ENCODE measurements around the gene HEG1.

The HEG1 gene

DNA sequence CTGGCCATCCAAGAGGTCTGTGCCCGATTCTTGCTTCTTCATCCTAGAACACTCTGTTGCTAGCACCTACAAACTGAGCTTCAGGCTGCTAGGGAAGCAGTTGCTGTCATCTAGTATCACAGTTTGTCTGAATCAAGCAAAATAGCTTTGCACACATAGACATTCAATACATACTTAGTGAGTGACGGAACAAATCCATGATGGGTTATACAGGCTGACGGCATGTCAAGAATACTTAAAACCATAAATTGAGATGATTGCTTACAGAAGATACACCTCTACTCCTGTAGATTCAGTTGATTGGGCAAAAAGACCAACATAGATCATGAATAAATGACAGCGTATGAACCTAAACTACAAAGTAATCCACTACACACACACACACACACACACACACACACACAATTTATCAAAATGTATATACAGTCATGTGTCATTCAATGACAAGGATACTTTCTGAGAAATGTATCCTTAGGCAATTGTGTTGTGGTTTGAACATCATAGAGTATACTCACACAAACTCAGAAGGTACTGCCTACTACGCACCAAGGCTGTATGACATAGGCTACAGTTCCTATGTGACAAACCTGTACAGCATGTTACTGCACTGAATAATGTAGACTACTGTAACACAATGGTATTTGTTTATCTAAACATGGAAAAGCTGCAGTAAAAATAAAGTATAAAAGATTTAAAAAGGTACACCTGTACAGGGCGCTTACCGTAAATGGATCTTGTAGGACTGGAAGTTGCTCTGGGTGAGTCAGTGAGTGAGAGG lies 14.4 kb upstream of the HEG1 start:
- no peak for DNase-seq

DNA sequence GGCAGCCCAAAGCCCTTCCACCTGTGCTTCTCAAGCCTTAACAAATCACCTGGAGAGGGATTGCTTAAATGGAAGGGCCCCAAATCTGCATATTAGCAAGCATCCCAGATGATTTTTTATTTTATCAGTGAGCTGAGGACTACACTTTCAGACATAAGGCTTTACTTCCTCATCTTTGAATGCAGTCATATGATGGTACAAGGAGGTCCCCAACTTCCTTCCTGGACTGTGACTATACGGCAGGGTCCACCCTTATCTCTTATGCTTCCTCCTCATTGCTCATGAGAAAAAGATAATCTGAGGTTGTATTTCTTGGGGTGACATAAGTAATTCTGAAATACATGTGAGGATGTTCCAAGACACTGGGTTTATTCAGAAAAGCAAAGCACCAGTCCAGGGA lies 13.7 kb upstream of the HEG1 start:
- DNase-seq, result no peak

DNA sequence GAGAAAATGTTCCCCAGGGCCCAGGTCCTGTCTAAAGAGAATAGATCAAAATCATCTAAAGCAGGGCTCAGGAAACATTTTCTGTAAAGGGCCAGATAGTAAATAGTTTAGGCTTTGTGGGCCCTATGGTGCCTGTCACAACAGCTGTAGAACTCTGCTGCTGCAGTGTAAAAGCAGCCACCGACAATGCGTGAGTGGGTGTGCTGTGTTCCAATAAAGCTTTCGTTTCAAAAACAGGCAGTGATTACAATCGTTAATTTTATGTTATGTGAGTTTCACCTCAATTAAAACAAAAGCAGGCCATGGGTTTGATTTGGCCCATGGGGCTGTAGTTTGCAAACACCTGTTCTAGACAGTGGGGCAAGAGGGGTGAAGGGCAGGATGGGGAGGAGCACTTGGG lies 12.5 kb upstream of the HEG1 start:
- no peak for DNase-seq

DNA sequence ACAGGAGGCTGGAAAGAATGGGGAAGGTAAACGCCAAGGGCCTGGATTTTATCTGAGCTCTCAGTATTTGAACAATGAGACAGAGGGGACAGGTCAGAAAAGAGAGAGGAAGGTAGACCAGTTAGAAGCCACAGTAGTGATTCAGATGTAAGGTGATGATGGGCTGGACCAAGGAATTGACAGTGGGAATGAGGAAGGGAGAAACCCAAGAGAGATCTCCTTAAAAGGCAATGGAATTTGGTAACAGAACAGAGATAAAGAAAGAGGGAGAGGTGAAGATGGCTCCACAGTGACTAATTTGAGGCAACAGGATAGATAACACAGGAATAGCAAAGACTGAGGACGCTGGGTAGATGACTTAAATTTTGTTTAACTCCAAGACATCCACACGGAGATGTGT lies 11.4 kb upstream of the HEG1 start:
- no peak for DNase-seq

DNA sequence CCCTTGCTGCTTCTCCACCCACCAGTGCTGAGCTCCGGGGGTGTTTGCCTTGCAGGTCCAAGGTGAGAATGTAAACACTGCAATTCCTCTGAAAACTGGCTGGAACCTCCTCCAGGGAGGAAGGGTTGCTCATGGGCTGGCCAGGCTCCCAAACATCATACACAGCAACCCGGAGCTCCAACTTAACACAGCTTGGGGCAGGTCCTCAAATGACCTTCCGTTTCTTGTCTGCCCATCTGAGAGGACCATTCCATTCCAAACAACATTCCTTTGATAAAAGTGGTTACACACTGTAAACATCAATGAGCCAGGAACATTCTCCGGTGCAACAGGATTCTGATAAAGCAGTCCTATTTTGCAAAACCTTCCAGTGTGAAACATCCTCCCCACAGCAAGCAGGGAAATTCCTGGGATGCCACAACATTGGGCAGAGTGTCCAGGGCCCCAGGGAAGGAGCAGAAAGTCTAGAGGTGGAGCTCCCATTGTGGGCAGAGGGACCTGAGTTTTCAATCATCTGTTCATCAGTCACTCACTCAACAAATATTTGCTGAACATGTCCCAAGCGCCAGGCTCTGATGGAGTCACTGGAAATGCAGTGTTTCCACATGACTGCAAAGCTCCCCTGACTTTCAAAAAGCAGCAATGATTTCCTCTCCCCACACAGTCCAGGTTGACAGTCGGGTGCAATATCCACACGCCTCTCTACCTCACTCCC lies 7.3 kb upstream of the HEG1 start:
- no peak for DNase-seq

DNA sequence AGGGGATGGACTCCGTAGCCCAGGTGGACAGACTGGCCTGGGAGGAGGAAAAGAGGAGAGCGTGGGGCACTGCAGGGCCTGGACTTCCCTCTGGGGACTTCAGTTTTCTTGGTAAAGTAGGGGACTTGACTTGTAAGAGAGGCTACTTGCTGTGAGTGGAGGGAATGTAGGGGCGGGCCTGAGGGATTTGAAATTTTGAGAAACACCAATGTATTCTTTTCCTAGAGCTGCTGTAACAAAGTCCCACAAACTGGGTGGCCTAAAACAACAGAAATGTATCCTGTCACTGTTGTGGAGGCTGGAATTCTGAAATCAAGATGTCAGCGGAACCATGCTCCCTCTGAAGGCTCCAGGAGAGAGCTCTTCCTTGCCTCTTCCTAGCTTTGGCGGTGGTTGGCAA lies 5.8 kb upstream of the HEG1 start:
- no peak for DNase-seq

DNA sequence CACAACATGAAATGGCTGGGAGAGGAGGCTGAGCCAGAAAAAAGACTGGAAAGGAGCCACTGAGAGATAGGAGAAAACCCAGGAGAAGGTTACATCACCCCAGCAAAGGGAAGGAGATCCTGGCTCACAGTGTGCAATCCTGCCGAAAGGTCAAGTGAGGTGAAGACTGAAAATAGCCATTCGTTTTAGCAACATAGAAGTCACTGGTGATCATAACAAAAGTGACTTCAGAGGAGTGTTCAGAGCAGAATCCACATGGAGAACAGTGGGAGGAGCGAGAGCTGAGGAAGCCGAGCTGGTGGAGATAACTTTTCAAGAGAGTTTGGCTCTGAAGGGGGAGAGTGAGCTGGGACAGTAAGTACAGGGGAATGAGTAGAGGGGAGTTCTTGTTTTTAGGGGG lies 5.4 kb upstream of the HEG1 start:
- DNase-seq, result no peak

DNA sequence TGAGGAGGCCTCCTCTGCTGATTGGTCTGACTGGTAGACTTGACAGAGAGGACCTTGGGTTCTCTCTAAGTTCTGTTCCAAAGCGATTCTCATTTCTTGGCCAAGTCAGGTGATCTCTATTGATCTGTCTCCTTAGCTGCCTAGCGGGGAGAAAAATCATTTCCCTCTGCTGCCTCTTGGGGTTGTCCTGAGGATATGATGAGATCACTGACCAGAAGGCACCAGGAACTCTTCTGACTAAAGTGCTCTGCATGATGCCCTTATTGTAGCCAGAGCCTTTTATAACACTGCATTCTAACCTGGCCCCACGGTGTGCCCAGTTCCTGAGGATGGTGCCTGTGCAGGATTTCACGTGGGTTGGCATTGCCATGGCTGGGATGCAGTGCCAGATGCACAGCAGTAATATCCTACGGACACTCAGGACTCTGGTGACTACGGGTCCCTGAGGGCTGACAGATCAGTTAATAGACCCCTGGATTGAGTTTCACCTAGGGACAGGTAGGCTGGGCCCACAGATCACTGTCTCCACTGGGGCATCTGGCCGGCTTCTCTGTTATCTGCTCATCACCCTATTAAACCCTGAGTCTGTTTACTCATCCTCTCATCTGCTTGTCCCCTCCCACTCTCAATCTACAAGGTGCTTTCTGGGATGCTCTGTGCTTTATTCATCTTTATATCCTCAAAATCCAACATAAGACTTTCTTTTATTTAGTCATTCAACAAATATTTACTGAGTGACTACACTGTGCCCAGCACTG lies 3.9 kb upstream of the HEG1 start:
- DNase-seq, result no peak

DNA sequence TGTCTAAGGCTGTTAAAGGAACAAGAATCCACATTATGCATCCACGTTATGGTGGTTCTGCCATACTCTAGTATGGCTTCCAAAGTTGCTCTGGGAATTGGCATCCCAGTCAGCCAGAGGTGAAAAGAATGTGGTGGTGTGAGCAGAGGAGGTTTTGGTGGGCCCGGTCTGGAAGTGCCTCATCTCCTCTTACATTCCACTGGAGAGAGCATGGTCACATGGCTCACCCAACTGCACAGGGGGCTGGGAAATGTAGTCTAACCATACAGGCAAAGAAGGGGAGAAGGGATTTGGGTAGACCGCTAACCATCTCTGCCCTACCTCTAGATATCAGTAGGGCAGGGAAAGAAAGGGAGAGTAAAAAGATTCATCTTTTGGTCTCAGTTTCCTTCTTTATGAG lies 3.2 kb upstream of the HEG1 start:
- DNase-seq, result no peak

DNA sequence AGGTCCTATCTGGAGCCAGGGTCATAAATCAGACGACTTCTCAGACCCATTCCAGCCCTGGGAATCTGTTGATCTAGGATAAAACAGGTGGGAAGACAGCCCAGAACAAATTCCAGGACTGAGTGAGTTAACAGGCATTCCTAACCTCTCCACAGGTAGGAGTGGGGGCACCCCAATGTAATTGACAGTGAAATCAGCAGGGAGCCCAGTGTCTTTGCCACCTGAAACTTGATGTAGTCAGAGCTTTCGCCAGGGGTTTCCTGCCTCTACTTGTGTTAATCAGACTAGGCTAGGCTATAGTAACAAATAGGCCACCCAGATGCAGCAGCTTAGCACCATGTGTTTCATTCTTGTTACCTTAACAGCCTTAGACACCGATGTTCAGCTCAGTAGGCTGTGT lies 2.7 kb upstream of the HEG1 start:
- DNase-seq, result no peak

DNA sequence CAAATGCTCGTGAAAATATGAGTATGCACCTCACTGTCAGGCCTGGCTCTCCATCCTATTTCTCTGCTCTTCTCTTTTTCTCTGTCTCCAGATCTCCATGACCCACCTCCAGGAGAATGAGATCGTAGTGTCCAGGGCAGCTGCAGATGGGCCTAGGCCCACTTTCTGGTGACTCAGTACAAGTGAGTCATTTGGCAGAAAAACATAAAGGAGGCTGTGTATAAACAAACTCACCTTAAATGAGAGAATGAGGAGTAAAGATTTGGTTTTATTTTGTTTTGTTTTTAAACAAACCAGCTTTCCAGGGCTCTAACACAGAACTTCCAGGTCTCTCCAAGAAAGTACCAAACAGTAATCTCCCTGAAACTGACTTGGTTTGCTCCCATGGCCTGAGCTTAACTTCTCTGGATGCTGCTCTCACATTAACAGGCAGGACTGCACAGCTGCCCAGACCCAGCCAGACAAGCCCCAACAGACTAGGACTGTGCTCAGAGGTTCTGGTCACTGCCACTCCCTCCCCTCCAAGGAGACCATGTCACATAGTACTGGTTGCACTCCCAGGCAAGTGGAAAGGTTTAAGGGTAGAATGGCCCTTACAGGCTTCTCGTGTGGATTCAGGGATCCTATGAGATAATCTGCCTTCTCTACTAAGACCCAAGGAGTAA lies 1.5 kb upstream of the HEG1 start:
- no peak for DNase-seq

DNA sequence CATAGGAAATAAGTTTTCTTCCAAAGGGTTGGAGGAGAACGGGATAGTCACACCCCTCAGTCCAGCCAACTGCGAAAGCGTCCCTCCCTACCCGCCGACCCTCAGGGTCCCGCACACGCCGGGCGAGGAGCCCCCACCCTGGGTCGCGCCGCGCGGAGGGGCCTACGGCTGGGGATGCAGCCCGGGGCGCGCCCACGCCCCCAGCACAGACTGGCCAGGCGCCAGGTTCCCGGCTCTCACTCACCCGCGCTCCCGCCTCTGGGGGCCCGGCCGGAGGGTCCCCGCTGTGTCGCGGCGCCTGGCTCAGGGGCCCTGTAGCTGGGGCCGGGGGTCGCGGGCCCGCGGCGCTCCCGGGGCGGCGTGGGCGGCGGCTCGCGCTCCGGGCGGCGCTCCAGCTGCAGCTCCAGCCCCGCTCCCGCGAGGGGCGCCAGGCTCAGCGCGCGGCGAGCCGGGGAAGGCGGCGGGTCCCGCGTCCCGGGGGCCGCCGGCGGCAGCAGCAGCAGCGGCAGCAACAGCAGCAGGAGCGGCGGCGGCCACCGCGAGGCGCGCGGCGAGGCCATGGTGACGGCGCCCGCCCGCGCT lies 375 bp downstream of the HEG1 start:
- peak; percentile 20 to 36 for DNase-seq

DNA sequence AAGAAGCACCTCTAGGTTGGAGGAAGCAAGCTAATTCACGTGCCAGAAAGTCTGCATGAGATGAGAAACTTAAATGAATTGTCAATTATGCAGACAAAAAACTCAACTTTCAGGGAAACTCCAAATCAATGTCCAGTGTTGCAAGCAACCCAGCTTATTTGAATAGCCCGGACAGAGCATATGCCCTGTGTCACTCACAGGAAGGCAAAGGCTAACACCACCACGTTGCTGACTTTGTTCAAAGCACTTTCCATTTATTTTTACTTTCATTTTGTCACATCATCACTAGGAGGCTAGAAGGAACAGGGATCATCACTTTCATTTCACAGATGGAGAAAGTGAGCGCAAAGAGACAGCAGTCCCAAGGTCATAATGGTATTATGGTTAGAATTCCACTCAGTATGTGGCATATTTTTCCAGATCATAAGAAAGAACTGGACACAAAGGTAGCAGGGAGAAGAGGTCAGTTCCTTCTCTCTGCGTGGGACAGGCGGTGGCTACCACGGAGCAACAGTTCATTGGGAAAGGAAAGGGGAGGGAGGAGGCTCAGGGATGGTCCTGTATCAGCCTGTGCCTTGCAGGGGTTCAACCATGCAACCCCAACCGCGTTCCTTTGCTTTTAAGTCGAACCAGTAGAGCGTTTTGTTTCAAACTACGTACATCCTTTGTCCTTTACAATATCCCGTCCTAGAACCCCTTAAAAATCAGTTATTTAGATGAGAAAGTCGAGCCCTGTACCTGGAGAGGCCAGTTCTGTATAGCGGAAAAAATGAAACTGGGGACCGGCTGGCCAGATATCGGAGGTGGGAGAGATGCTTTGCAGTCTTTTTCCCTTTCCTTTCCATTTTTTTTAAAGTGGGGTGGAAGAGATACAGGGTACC lies 1.1 kb downstream of the HEG1 start:
- DNase-seq, result peak in 1 of 2 donors; percentile 25

DNA sequence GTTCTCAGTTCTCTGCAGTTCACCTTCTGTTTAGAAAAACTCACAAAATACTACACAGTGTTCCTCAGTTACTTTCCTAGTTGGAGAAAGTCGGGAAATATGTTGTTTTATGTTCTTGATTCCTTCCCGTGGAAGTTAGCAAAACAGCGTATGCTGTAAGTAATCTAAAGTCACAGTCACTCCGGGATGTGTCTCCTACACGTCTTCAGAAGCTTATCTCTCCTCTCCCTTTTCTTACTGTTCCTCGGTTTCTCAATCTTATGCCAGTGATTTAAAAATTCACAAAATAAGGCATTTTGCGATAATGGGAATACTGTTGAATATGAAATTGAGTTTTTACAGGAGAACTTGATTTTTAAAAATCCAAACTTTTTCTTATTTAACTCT lies 1.7 kb downstream of the HEG1 start:
- DNase-seq, result no peak

DNA sequence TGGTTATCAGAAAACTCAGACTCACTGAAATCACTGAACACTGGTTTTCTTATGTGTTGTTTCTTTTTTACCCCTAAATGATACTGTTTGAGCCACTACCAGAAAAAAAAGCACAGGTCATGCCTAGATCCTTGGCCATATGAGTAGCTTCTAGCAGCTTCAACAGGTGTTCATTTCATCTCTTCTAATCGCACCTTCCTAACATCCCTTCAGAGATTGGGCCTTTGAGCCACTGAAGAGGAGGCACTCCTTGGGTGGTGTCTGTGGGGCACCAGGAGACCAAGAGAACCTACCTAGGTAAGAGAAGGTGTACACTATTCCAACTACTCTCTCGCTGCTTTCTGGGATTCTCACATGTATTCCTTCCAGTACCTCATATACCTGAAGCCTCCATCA lies 2.5 kb downstream of the HEG1 start:
- DNase-seq, result no peak

DNA sequence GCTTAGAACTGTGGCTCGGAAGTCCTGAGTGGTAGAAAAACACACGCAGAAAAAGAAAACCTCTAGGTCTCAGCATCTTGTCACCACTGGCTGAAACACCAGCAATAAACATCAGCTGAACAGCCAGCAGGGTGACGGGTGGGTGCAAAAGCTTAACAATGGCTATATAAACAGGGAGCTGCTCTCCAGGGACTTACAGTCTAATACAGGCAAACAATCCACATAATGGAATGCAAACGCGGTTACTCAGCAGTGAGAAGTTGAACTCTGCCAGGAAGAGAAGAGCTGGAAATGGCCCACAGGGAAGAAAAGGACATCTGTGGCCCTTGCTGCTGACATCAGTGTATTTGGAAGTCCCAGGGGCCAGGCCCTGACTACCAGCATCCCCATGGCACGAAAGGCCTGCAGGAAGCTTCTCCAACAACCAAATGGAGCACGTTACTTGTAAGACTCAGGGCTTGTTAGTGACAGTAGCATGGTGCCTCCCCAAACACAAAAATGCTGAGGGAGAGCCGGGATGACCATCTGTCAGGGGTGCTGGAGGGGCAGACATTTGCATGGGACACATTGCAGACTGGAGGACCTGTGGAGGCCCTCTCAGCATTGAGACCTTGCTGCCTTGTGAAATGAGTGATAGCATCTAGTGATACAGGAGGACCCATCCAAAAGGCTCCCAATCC lies 3.0 kb downstream of the HEG1 start:
- no peak for DNase-seq

DNA sequence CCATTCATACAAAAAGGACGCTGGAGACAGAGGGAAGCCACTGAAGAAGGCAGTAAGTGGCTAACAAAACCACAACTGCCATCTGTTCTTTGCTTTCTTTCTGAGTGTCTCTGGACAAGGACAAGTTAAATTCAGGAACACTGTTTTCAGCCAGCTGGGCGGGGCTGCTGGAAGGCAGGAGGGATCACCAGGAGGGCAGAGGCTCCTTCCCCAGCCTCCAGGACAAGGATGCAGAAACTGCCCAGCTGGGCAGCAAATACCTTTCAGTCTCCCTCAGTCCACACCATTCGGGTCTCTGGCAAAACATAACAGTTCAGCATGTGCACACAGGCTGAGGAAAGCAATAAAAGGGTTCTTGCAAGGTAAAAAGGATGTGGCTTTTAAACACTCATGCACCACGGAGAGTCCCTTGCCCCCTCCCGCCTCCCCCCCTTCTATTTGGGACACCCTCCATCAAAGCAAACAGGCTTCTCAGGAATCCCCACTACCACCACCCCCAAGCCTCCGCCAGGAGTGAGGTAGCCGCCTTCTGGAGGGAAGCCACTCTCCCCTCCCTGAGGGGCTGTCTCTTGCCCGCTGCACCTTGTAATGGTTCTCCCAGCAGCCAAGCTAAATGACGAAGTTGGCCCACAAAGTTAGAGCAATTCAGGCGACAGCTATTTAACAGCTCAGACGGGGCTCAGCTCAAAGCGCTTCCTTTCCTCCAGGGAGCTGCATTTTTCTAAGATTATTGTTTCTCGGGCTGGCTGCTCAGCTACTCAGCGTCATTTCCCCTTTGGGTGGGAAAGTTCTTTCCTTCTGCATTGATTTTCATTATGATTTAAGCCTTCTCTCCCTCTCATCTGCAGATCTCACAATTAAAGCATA lies 3.8 kb downstream of the HEG1 start:
- DNase-seq, result peak; percentile 71 to 79

DNA sequence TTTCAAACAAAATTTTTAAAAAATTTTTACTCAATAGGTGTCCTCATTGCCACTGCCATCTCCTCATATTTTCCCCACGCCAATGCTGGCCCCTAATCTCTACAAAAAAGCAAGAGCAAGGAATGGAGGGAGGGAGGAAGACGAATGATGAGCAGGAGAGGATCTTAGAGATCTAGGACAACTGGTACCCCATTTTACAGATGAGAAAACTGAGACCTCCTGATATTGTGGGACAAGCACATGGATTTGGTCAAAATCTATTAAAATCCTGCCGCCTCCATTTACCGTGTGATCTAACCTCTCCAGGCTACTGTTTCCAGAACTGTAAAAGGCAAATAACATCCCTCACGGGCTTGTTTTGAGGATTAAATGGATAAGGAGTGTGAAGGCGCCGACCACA lies 4.6 kb downstream of the HEG1 start:
- no peak for DNase-seq

DNA sequence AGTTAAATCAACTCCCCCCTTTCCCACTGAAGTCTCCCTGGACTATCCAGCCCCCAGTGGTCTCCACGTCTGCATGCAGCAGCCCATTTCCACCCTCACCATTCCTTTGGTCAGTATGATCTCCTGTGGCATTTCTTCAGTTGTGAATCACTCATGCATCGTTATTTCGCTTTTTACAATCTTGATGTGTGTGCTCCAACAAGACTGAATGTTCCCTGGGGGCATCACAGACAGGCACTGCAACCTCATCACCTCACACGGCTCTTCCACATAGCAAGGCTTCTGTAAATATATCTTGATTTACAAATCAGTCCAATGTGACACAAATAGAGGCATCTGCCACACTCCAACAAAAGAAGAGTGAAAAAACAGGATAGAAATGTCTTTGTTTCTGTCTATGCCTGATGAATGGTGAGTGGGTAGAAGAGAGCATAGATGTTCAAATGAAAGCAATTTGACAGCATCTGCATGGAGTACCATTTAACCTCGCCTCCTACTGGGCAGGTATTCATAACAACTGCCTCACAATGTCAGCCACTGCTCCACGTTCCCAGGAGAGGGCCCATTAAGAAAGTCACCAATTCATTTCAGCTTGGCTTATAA lies 5.2 kb downstream of the HEG1 start:
- no peak for DNase-seq

DNA sequence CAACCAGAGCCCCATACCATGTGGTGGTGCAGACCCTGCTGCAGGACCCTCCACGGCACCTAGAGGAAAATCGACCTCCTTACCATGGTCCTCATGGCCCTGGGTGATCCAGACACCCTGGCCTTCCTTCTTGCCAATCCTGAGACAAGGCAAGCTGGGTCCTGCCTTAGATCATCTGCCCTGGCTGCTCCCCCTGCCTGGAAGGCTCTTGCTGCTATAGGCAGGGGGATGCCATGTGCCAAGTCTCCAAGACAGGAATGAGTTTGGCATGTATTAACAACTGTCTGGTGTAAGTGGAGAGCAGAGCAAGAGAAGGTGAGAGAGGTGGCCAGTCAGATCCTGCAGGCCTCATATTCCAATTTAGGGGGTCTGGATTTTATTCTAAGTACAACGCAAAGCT lies 7.5 kb downstream of the HEG1 start:
- no peak for DNase-seq

Measured in activated CD4-positive, alpha-beta T cell treated with anti-CD3 and anti-CD28 coated beads for 4 hours (primary cell).